Endothelial cell of umbilical vein (primary cell): Measurements from ENCODE around the gene GLUD1. TPM values are rescaled to one million over a fixed set of nuclear protein-coding genes. Genes with fewer than 3 reads are reported as not detected.
A peak's percentile ranks its signal among the peaks of the same experiment; 100 is the strongest.
"Not testable (repeated sequence)": the region's sequence is repeated elsewhere in the genome, so short reads cannot be mapped to it uniquely, and the experiment has no call there.

ENCODE experiments used
- Bru-seq: library from RNA; stranded (reverse); fragments of 400-500 nt; gene quantifications from one replicate; lab custom pipeline; 2021; lab: Mats Ljungman, UMichigan
- BruChase-seq, 2 experiments: library from RNA; stranded (reverse); fragments of 400-500 nt; gene quantifications; one replicate each; lab custom pipeline; 2021; lab: Mats Ljungman, UMichigan
- BruUV-seq: library from RNA; stranded (reverse); fragments of 400-500 nt; replicated peaks from 2 replicates; lab custom pipeline; 2021; lab: Mats Ljungman, UMichigan
- CTCF ChIA-PET: fragments of 300-600, 350-600 bp; sonication (Branson Sonifier 250); formaldehyde crosslinking; loops from one replicate; lab custom pipeline; 2021; ENCODE audit warnings: antibody characterized with exemption, inconsistent platforms; lab: Charles Lee
- POLR2A ChIA-PET: fragments of 300-600, 350-600 bp; sonication (Branson Sonifier 250); formaldehyde crosslinking; loops from one replicate; lab custom pipeline; 2021; ENCODE audit warnings: antibody characterized with exemption, inconsistent platforms; lab: Charles Lee
- DNase-seq: peaks from one replicate; pipeline ENCODE4 v3.0.0-alpha.2; 2011; ENCODE audit warnings: low read depth, low spot score
- FAIRE-seq: peaks from 2 replicates; lab custom pipeline; 2011; peaks lifted over from hg19 to GRCh38; lab: Jason Lieb, UNC
- H2AFZ ChIP-seq: 2 replicates; pipeline ENCODE4 v1.6.0; 2012; ENCODE audit warnings: low read depth, low read length, control low read depth, inconsistent platforms
- H3K27ac ChIP-seq: 2 replicates; pipeline ENCODE4 v1.5.1; 2011; ENCODE audit warnings: low read depth, mild to moderate bottlenecking, control low read depth, low read length, moderate library complexity; ENCODE audit not compliant: insufficient read depth
- H3K27me3 ChIP-seq, 2 experiments: 2 replicates each; pipeline versions ENCODE4 v1.6.0 to v1.6.1; 2011; ENCODE audit warnings: low read length in 2 of 2, mixed read lengths in 1 of 2; ENCODE audit not compliant: control insufficient read depth in 2 of 2, insufficient read depth in 2 of 2
- H3K36me3 ChIP-seq, 2 experiments: 2 replicates in 1 of 2; 3 replicates in 1 of 2; pipeline ENCODE4 v1.5.1; 2011; ENCODE audit warnings: low read length in 2 of 2, mild to moderate bottlenecking in 1 of 2, moderate library complexity in 1 of 2; ENCODE audit not compliant: control insufficient read depth in 2 of 2, insufficient read depth in 2 of 2; ENCODE audit errors: extremely low read depth in 1 of 2
- H3K4me1 ChIP-seq: 3 replicates; pipeline ENCODE4 v1.5.1; 2011; ENCODE audit warnings: mild to moderate bottlenecking, low read length; ENCODE audit not compliant: control insufficient read depth, insufficient read depth; ENCODE audit errors: extremely low read depth
- H3K4me2 ChIP-seq: 2 replicates; pipeline ENCODE4 v1.6.1; 2011; ENCODE audit warnings: low read length, control low read depth, mixed read lengths; ENCODE audit not compliant: insufficient read depth
- H3K4me3 ChIP-seq, 3 experiments: fragments of 200-600 bp in 1 of 3; sonication (generic), shearing (Covaris generic) in 1 of 3; replicated peaks in 1 of 3; 2 replicates each; pipeline ENCODE4 v1.5.1; 2011 to 2016; ENCODE audit warnings: control low read depth in 3 of 3, low read length in 3 of 3, mild to moderate bottlenecking in 2 of 3, inconsistent platforms in 1 of 3, low read depth in 1 of 3, moderate library complexity in 1 of 3; ENCODE audit not compliant: insufficient read depth in 1 of 3
- H3K79me2 ChIP-seq: 2 replicates; pipeline ENCODE4 v1.6.0; 2012; ENCODE audit warnings: low read length, inconsistent platforms; ENCODE audit not compliant: control insufficient read depth, insufficient read depth
- H3K9ac ChIP-seq: replicated peaks from 2 replicates; pipeline ENCODE3; 2011; ENCODE audit warnings: low read length, control low read depth; ENCODE audit not compliant: insufficient read depth; ENCODE audit errors: extremely low read depth
- H3K9me1 ChIP-seq: replicated peaks from 3 replicates; pipeline ENCODE4 v1.6.0; 2011; ENCODE audit warnings: mild to moderate bottlenecking, low read length; ENCODE audit not compliant: control insufficient read depth, insufficient read depth; ENCODE audit errors: extremely low read depth
- H3K9me3 ChIP-seq: replicated peaks from 2 replicates; pipeline ENCODE4 v1.5.1; 2012; ENCODE audit warnings: low read length, inconsistent platforms; ENCODE audit not compliant: control insufficient read depth, insufficient read depth
- H4K20me1 ChIP-seq: replicated peaks from 2 replicates; pipeline ENCODE3; 2011; ENCODE audit warnings: mild to moderate bottlenecking, low read length; ENCODE audit not compliant: control insufficient read depth, insufficient read depth; ENCODE audit errors: extremely low read depth
- EZH2 ChIP-seq: IDR thresholded peaks from 2 replicates; pipeline ENCODE4 v1.6.1; 2012; ENCODE audit warnings: borderline replicate concordance, low read depth, mild to moderate bottlenecking, moderate library complexity, low read length, inconsistent platforms; ENCODE audit not compliant: severe bottlenecking
- FOS ChIP-seq: IDR thresholded peaks from 2 replicates; pipeline ENCODE4 v1.6.1; 2011; ENCODE audit warnings: mild to moderate bottlenecking, low read length, moderate library complexity, borderline replicate concordance; ENCODE audit not compliant: insufficient read depth
- MAX ChIP-seq: IDR thresholded peaks from 2 replicates; pipeline ENCODE4 v1.6.1; 2011; ENCODE audit not compliant: insufficient read depth, insufficient read length
- POLR2A ChIP-seq: IDR thresholded peaks from 2 replicates; pipeline ENCODE4 v1.6.1; 2012; ENCODE audit warnings: low read depth, mild to moderate bottlenecking, control low read depth, low read length
- POLR2AphosphoS5 ChIP-seq: IDR thresholded peaks from 2 replicates; pipeline ENCODE4 v1.6.1; 2012; ENCODE audit warnings: low read depth, mild to moderate bottlenecking, control low read depth, low read length, moderate library complexity; ENCODE audit not compliant: insufficient read depth
- dilution Hi-C: fragments of 300-500 bp; cut with MboI; formaldehyde crosslinking; loops from one replicate; pipeline ENCODE4 v1.15.0; 2019; ENCODE audit warnings: low sequenced_read_pairs; ENCODE audit not compliant: extremely low pct_ligation_motif_present
- intact Hi-C: fragments of 100-400 bp; cut with micrococcal nuclease; formaldehyde crosslinking; loops from one replicate; pipeline ENCODE4 v1.10.0; 2022
- long read RNA-seq: library from polyadenylated mRNA; stranded (forward); transcript quantifications from one replicate; pipeline ENCODE4 v2.0.0, GENCODE V29; 2021
- polyA minus RNA-seq, 3 experiments: library from RNA; depleted of rRNA, polyadenylated mRNA; stranded (reverse); fragments of >200 nt; gene quantifications; 1 replicate in 1 of 3; 2 replicates in 2 of 3; pipeline ENCODE4 v1.2.3, GENCODE V29; 2011
- polyA plus RNA-seq, 4 experiments: library from polyadenylated mRNA; depleted of rRNA in 3 of 4; stranded (reverse) in 3 of 4; unstranded in 1 of 4; fragments of >200 nt; gene quantifications; 2 replicates each; pipeline versions ENCODE4 v1.2.1 to v1.2.3, GENCODE V29; 2011 to 2012; ENCODE audit warnings: missing spikeins in 1 of 4
- total RNA-seq: library from RNA; stranded (reverse); gene quantifications from 2 replicates; pipeline ENCODE4 v1.2.3, GENCODE V29; 2021

Gene GLUD1
- total RNA-seq: 86.6 and 94.7 TPM in 2 replicates
- 34.1 and 41.9 TPM in 2 replicates for polyA plus RNA-seq
- 48.4 and 49.4 TPM in 2 replicates for polyA plus RNA-seq (2011; cell fraction: cytosol; rRNA removed)
- 46.3 and 52.0 TPM in 2 replicates for polyA plus RNA-seq (2011; cell fraction: nucleus; rRNA removed)
- polyA plus RNA-seq (2012): 105 and 122 TPM in 2 replicates
- 65.3 and 69.5 TPM in 2 replicates for polyA minus RNA-seq
- 60.5 TPM for polyA minus RNA-seq (2011; cell fraction: cytosol; rRNA and poly(A)+ RNA removed)
- 24.5 and 33.5 TPM in 2 replicates for polyA minus RNA-seq (2011; cell fraction: nucleus; rRNA and poly(A)+ RNA removed)
- percentile 84 among the genes with signal in this experiment for Bru-seq, nascent RNA
- BruChase-seq, experiment 1, labeled RNA remaining after a 6-hour chase: percentile 91 among the genes with signal in this experiment
- BruChase-seq, experiment 2, labeled RNA remaining after a 2-hour chase: percentile 88 among the genes with signal in this experiment
- long read RNA-seq, transcript GLUD1-201 (13 exons, 3,039 nt): major isoform, 159 of 178 reads
- long read RNA-seq, partial matches to known transcripts: 7 of 178 reads
- long read RNA-seq, other reads (novel, unspliced or antisense): 12 of 178 reads

GRCh38 chr10:87094373-87095235 is at the start of gene GLUD1, which contains the start of gene SHLD2:
Gene GLUD1 (minus strand): TSS chr10:87094843. CDS start chr10:87094769, 74 bp downstream.
Gene SHLD2 (plus strand): TSS chr10:87095206. CDS start chr10:87151355, 56,149 bp downstream.
- H2AFZ ChIP-seq: peak within 1 kb of the TSS; percentile 81
- peaks cover 2% of the 10 kb centered on the region for H4K20me1 ChIP-seq
- DNase-seq (peak; percentile 82), FAIRE-seq (peak; percentile 33)
- CTCF ChIA-PET: interaction anchor here (0.5 to 1.1 kb wide), 4 partner anchors 10 to 155 kb away, joined by 3 to 5 read pairs (median 4); no protein-coding TSS in a partner anchor
- H3K4me2 ChIP-seq: peak within 1 kb of the TSS; percentile 94
- H3K4me3 ChIP-seq: peak within 1 kb of the TSS; percentile 69 to 95 (median 94)
- TSS peak; percentile 32 for BruUV-seq
- H3K9me1 ChIP-seq: no peaks in the 10 kb centered on the region
- H3K36me3 ChIP-seq: no peaks in the 10 kb centered on the region
- intact Hi-C loops (loop anchor here (2.0 kb wide), 2 partner anchors 124 to 136 kb away; partner anchors contain the start of gene SNCG), dilution Hi-C loops (no loop called here)
- peaks cover 35% of the 10 kb centered on the region for H3K4me1 ChIP-seq
- POLR2A ChIA-PET: no interaction called here
- peak within 1 kb of the TSS; percentile 72 for H3K27ac ChIP-seq
- no peaks in the 10 kb centered on the region for H3K27me3 ChIP-seq
- H3K9ac ChIP-seq: peak within 1 kb of the TSS; percentile 85
- H3K79me2 ChIP-seq: peaks cover 64% of the 10 kb centered on the region
- TF ChIP-seq EZH2 (no peak), POLR2AphosphoS5 (peak; percentile 28), POLR2A (peak; percentile 79), FOS (no peak), MAX (no peak)
- H3K9me3 ChIP-seq: no peaks in the 10 kb centered on the region

DNA sequence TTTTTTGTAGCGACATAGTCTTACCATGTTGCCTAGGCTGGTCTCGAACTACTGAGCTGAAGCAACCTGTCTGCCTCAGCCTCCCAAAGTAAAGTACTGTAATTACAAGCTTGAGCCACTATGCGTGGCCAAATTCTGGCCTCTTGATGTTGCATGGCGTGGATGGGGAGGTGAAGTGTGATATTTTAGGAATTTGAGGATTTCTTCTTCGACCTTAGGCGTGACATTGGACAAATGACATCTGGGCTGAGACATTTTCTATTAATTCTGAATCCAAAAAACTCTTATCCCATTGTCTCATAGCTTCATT is 48.4 kb upstream of the GLUD1 start:
- H3K27ac ChIP-seq, H3K4me1 ChIP-seq, BruUV-seq, H4K20me1 ChIP-seq, intact Hi-C loops, H3K9ac ChIP-seq, H3K4me3 ChIP-seq, H3K79me2 ChIP-seq, H2AFZ ChIP-seq, CTCF ChIA-PET, H3K27me3 ChIP-seq, POLR2A ChIA-PET, H3K9me1 ChIP-seq, H3K9me3 ChIP-seq, FAIRE-seq, DNase-seq, H3K36me3 ChIP-seq, H3K4me2 ChIP-seq, dilution Hi-C loops: not testable (repeated sequence)
